Uterus (tissue), 4 donors: ENCODE data around the gene MRPS34. TPM values are rescaled to one million over a fixed set of nuclear protein-coding genes. Genes with fewer than 3 reads are reported as not detected.

Experiments used
- DNase-seq, 2 donors: peaks; one replicate each; pipeline ENCODE4 v3.0.0-alpha.2; 2019 to 2020
- H3K27ac ChIP-seq, 2 donors: fragments of 200-600 bp; sonication (generic); 1 replicate in 1 of 2; 2 replicates in 1 of 2; pipeline ENCODE4 v1.5.1; 2016 to 2018
- H3K27me3 ChIP-seq, 2 donors: fragments of 200-600 bp; sonication (generic); one replicate each; pipeline ENCODE4 v1.5.1; 2018 to 2019; ENCODE audit warnings: control low read depth in 1 of 2
- H3K36me3 ChIP-seq, 2 donors: fragments of 200-600 bp; sonication (generic); one replicate each; pipeline ENCODE4 v1.5.1; 2019; ENCODE audit warnings: control low read depth in 1 of 2
- H3K4me1 ChIP-seq, 2 donors: fragments of 200-600 bp; sonication (generic); one replicate each; pipeline ENCODE4 v1.5.1; 2018 to 2019; ENCODE audit warnings: control low read depth in 1 of 2
- H3K4me3 ChIP-seq, 2 donors: fragments of 200-600 bp; sonication (generic); 1 replicate in 1 of 2; 2 replicates in 1 of 2; pipeline ENCODE4 v1.5.1; 2018 to 2019; ENCODE audit warnings: mild to moderate bottlenecking in 1 of 2
- H3K9me3 ChIP-seq, 2 donors: fragments of 200-600 bp; sonication (generic); one replicate each; pipeline ENCODE4 v1.5.1; 2019; ENCODE audit warnings: control low read depth in 1 of 2
- POLR2A ChIP-seq, 2 donors: fragments of 450-650 bp; IDR thresholded peaks; one replicate each; pipeline ENCODE4 v1.6.1; 2016; ENCODE audit warnings: antibody characterized with exemption in 2 of 2, mild to moderate bottlenecking in 1 of 2, moderate library complexity in 1 of 2
- intact Hi-C: fragments of 100-400 bp; cut with DNase I; formaldehyde crosslinking; loops from one replicate; pipeline ENCODE4 v1.15.1; 2023; ENCODE audit warnings: low total_unique reads
- total RNA-seq, 4 donors: library from RNA; depleted of rRNA in 3 of 4; stranded (reverse); fragments of >200 nt in 3 of 4; gene quantifications; one replicate each; pipeline versions ENCODE4 v1.1.0 to v1.2.4, GENCODE V29; 2014 to 2023
- TF ChIP-seq, protein P1 (sequence below), 4 experiments: fragments of 200-600 bp in 2 of 4; fragments of 450-650 bp in 2 of 4; sonication (generic) in 2 of 4; IDR thresholded peaks; one replicate each; pipeline ENCODE4 v1.5.1; 2016 to 2019; ENCODE audit warnings: antibody characterized with exemption in 4 of 4, mild to moderate bottlenecking in 2 of 4, moderate library complexity in 1 of 4
- donor health status: DM: yes; HTN: yes; CAD: no.

Gene MRPS34
- total RNA-seq, 4 donors from 2014 or later, result 37.3 to 158 (median 52.5) TPM

GRCh38 chr16:1788708-1789100 is 15.8 kb upstream of the MRPS34 start:
- peak in 1 of 2 donors; percentile 14 for DNase-seq
- intact Hi-C loops, result no loop called here
- TF ChIP-seq, protein P1, sequence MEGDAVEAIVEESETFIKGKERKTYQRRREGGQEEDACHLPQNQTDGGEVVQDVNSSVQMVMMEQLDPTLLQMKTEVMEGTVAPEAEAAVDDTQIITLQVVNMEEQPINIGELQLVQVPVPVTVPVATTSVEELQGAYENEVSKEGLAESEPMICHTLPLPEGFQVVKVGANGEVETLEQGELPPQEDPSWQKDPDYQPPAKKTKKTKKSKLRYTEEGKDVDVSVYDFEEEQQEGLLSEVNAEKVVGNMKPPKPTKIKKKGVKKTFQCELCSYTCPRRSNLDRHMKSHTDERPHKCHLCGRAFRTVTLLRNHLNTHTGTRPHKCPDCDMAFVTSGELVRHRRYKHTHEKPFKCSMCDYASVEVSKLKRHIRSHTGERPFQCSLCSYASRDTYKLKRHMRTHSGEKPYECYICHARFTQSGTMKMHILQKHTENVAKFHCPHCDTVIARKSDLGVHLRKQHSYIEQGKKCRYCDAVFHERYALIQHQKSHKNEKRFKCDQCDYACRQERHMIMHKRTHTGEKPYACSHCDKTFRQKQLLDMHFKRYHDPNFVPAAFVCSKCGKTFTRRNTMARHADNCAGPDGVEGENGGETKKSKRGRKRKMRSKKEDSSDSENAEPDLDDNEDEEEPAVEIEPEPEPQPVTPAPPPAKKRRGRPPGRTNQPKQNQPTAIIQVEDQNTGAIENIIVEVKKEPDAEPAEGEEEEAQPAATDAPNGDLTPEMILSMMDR (IDR thresholded peaks at IDR 0.05), result no peak
- TF ChIP-seq POLR2A (IDR thresholded peaks at IDR 0.05), result no peak
- Histone ChIP-seq H3K36me3 (no peaks in the 10 kb centered on the region), H3K27ac (no peak overlapping the region), H3K9me3 (no peaks in the 10 kb centered on the region), H3K4me3 (no peak overlapping the region), H3K4me1 (no peaks in the 10 kb centered on the region), H3K27me3 (no peaks in the 10 kb centered on the region)

DNA sequence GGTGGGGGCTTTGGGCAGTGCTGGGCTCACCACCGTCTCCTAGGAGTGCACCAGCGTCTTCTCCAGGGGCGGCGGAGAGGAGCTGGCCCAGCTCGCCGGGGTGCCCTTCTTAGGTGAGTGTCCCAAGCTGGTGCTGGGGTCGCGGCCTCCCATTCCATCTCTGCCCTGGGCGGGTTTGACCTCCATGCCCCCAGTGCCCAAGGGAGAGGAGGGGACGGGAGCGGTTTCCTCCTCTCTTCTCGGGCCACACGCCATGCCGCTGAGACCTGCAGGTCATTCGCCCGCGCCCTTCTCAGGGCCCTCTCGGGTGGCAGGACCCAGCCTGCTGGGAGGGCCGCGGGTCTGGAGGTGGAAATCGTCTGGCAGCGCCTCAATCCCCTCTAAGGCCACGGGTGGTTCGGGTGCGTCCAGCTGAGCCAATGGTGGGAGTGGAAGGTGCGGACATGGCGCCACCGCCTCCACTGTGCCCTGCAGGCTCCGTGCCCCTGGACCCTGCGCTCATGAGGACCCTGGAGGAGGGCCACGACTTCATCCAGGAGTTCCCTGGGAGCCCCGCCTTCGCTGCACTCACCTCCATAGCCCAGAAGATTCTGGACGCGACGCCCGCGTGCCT is 15.3 kb upstream of the MRPS34 start:
- H3K4me1 ChIP-seq, result no peaks in the 10 kb centered on the region
- no peak for TF ChIP-seq POLR2A (IDR thresholded peaks at IDR 0.05)
- no peak overlapping the region for H3K27ac ChIP-seq
- H3K36me3 ChIP-seq, result no peaks in the 10 kb centered on the region
- H3K4me3 ChIP-seq, result no peak overlapping the region
- H3K27me3 ChIP-seq, result no peaks in the 10 kb centered on the region
- no peaks in the 10 kb centered on the region for H3K9me3 ChIP-seq
- intact Hi-C loops, result no loop called here
- peak in 1 of 2 donors; percentile 13 for DNase-seq

- TF ChIP-seq, protein P1 (IDR thresholded peaks at IDR 0.05), result no peak
- TF ChIP-seq POLR2A (IDR thresholded peaks at IDR 0.05), result no peak
- H3K27me3 ChIP-seq, result no peaks in the 10 kb centered on the region
- DNase-seq, result peak in 1 of 2 donors; percentile 15
- H3K36me3 ChIP-seq, result no peaks in the 10 kb centered on the region
- H3K9me3 ChIP-seq, result no peaks in the 10 kb centered on the region
- no peak overlapping the region for H3K4me3 ChIP-seq
- no peaks in the 10 kb centered on the region for H3K4me1 ChIP-seq
- H3K27ac ChIP-seq, result no peak overlapping the region
- intact Hi-C loops, result no loop called here
These were observed 14.6 kb upstream of the MRPS34 start for GRCh38 chr16:1787322-1788094.

DNA sequence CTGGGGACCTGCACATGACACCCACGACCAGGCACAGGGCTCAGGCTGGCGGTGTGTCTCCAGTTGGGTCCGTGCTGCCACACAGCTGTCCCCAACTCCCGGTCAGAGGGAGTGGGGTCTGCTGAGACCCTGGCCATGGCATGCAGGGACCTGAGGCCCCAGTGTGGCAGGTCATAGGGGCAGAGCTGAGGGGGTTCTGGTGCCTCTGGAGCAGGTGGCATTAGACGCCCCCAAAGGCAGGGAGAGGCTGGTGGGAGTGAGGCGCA is 14.1 kb upstream of the MRPS34 start:
- Histone ChIP-seq H3K36me3 (no peaks in the 10 kb centered on the region), H3K27me3 (no peaks in the 10 kb centered on the region), H3K4me1 (no peaks in the 10 kb centered on the region), H3K27ac (no peak overlapping the region), H3K4me3 (no peak overlapping the region), H3K9me3 (no peaks in the 10 kb centered on the region)
- intact Hi-C loops, result no loop called here
- TF ChIP-seq, protein P1 (IDR thresholded peaks at IDR 0.05), result no peak
- DNase-seq, result no peak

DNA sequence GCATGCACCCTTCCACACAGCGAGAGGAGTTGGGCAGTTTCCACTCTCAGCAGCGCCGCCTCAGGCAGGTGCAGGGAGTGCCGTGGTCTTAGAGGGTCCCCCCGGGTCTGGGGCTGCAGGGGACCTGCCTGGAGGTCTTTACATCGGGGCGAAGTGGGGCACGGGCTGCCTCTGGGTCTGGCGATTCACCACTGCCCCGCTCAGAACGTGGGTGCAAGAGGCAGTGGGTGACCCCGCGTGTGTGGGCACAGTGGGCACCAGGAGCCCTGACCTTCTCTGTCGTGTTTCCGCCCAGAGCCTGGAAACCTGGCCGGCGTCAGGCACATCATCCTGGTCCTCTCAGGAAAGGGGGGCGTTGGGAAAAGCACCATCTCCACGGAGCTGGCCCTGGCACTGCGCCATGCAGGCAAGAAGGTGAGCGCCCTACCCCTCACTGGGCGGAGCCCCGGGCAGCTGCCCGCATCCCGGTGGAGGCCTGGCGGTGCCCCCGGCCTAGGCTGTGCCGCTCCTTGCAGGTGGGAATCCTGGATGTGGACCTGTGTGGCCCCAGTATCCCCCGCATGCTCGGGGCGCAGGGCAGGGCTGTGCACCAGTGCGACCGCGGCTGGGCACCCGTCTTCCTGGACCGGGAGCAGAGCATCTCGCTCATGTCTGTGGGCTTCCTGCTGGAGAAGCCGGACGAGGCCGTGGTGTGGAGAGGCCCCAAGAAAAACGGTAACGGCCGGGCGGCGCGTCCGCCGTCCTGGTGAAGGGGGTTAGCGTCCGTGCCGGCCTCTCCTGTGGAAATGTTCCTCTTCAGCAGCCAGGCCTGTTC is 13.5 kb upstream of the MRPS34 start:
- no peaks in the 10 kb centered on the region for H3K9me3 ChIP-seq
- TF ChIP-seq, protein P1 (IDR thresholded peaks at IDR 0.05), result no peak
- TF ChIP-seq POLR2A (IDR thresholded peaks at IDR 0.05), result no peak
- intact Hi-C loops, result no loop called here

More for the DNA sequence above, 13.5 kb upstream of the MRPS34 start:
- Histone ChIP-seq H3K27me3 (no peaks in the 10 kb centered on the region), H3K36me3 (no peaks in the 10 kb centered on the region), H3K4me1 (peaks cover 0 to 2% of the 10 kb centered on the region in 2 donors), H3K27ac (no peak overlapping the region), H3K4me3 (no peak overlapping the region)
- peak in 1 of 2 donors; percentile 16 for DNase-seq
